Upper lobe of left lung (tissue), 6 donors: ENCODE measurements around the gene ALOX12. TPM values are rescaled to one million over a fixed set of nuclear protein-coding genes. Genes with fewer than 3 reads are reported as not detected.
"Not testable (repeated sequence)": the region's sequence is repeated elsewhere in the genome, so short reads cannot be mapped to it uniquely, and the experiment has no call there.

Experiments
- ATAC-seq, 2 donors: fragments of 200-7000 bp; cut with Tn5 transposase; one replicate each; pipeline ENCODE4 v1.9.1; 2022; ENCODE audit warnings: mild to moderate bottlenecking in 2 of 2, moderate library complexity in 2 of 2; ENCODE audit not compliant: low FRiP score in 2 of 2
- DNase-seq, 2 donors: peaks; one replicate each; pipeline ENCODE4 v3.0.0-alpha.2; 2019 to 2020
- H3K27ac ChIP-seq, 4 donors: fragments of 200-600 bp; sonication (generic); one replicate each; pipeline ENCODE4 v1.5.1; 2016 to 2019
- H3K27me3 ChIP-seq, 4 donors: fragments of 200-600 bp; sonication (generic); one replicate each; pipeline ENCODE4 v1.5.1; 2017 to 2019
- H3K36me3 ChIP-seq, 4 donors: fragments of 200-600 bp; sonication (generic); one replicate each; pipeline ENCODE4 v1.5.1; 2016 to 2019
- H3K4me1 ChIP-seq, 4 donors: fragments of 200-600 bp; sonication (generic); one replicate each; pipeline ENCODE4 v1.5.1; 2018 to 2019
- H3K4me3 ChIP-seq, 4 donors: fragments of 200-600 bp; sonication (generic); one replicate each; pipeline ENCODE4 v1.5.1; 2017 to 2019; ENCODE audit warnings: mild to moderate bottlenecking in 2 of 4, moderate library complexity in 1 of 4
- H3K9me3 ChIP-seq, 4 donors: fragments of 200-600 bp; sonication (generic); one replicate each; pipeline ENCODE4 v1.5.1; 2018 to 2019
- EP300 ChIP-seq, 4 donors: sonication (generic); formaldehyde crosslinking; IDR thresholded peaks; one replicate each; pipeline ENCODE4 v1.5.1; 2017; ENCODE audit warnings: antibody characterized with exemption in 4 of 4, control low read depth in 2 of 4
- POLR2A ChIP-seq, 4 donors: fragments of 450-650 bp; IDR thresholded peaks; one replicate each; pipeline ENCODE4 v1.5.1; 2016 to 2017; ENCODE audit warnings: antibody characterized with exemption in 4 of 4, mild to moderate bottlenecking in 2 of 4
- POLR2AphosphoS5 ChIP-seq, 2 donors: sonication (generic); formaldehyde crosslinking; IDR thresholded peaks; one replicate each; pipeline ENCODE4 v1.5.1; 2017; ENCODE audit warnings: antibody characterized with exemption in 2 of 2
- WGBS, 2 donors: methylation state at CpG; one replicate each; pipeline ENCODE4 v1.1.5; 2017 to 2018; 5-methylcytosine and 5-hydroxymethylcytosine counted together
- total RNA-seq, 6 donors: library from RNA; depleted of rRNA in 4 of 6; stranded (reverse); fragments of >200 nt in 4 of 6; gene quantifications; one replicate each; pipeline versions ENCODE4 v1.1.0 to v1.2.1, GENCODE V29; 2016 to 2021
- TF ChIP-seq, protein P1 (sequence below), 6 experiments: fragments of 450-650 bp in 4 of 6; fragments of 200-600 bp in 2 of 6; sonication (generic) in 2 of 6; IDR thresholded peaks; one replicate each; pipeline ENCODE4 v1.5.1; 2016 to 2019; ENCODE audit warnings: antibody characterized with exemption in 6 of 6
- donor health status: DM: no; HTN: no; CAD: no; lungs with moderate emphysema.
- donor health status: DM: no; HTN: yes; CAD: no; lungs with severe emphysema.

ALOX12 gene
- total RNA-seq, 6 donors from 2014 or later, result 0.26 to 3.1 (median 0.46) TPM

DNA sequence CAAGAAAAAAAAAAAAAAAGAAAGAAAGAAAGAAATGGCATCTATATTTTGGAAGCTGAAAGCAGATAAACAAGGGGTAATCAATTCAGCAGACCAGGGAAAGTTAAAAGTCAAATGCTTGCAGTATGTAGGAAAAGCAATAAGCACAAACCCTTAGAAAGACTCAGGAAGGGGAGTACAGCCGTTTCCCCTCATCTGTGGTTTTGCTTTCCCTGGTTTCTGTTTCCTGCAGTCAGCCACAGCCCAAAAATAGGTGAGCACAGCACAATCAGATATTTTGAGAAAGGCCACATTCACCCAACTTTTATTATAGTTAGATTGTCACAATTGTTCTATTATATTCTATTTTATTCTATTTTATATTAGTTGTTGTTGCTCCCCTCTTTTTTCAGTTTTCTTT lies 14.4 kb upstream of the ALOX12 start:
- TF ChIP-seq POLR2AphosphoS5 (IDR thresholded peaks at IDR 0.05) (no peak), EP300 (IDR thresholded peaks at IDR 0.05) (no peak), POLR2A (IDR thresholded peaks at IDR 0.05) (no peak)
- TF ChIP-seq, protein P1, sequence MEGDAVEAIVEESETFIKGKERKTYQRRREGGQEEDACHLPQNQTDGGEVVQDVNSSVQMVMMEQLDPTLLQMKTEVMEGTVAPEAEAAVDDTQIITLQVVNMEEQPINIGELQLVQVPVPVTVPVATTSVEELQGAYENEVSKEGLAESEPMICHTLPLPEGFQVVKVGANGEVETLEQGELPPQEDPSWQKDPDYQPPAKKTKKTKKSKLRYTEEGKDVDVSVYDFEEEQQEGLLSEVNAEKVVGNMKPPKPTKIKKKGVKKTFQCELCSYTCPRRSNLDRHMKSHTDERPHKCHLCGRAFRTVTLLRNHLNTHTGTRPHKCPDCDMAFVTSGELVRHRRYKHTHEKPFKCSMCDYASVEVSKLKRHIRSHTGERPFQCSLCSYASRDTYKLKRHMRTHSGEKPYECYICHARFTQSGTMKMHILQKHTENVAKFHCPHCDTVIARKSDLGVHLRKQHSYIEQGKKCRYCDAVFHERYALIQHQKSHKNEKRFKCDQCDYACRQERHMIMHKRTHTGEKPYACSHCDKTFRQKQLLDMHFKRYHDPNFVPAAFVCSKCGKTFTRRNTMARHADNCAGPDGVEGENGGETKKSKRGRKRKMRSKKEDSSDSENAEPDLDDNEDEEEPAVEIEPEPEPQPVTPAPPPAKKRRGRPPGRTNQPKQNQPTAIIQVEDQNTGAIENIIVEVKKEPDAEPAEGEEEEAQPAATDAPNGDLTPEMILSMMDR (IDR thresholded peaks at IDR 0.05), result no peak
- no peaks in the 10 kb centered on the region for H3K4me1 ChIP-seq
- no peaks in the 10 kb centered on the region for H3K27me3 ChIP-seq
- H3K9me3 ChIP-seq, result no peaks in the 10 kb centered on the region
- ATAC-seq, result no peak
- no peak for DNase-seq
- WGBS, 2 donors, result 39% methylated on average over 1 of the region's 1 CpG
- H3K36me3 ChIP-seq, result no peaks in the 10 kb centered on the region
- H3K4me3 ChIP-seq, result no peak overlapping the region
- H3K27ac ChIP-seq, result no peak overlapping the region

DNA sequence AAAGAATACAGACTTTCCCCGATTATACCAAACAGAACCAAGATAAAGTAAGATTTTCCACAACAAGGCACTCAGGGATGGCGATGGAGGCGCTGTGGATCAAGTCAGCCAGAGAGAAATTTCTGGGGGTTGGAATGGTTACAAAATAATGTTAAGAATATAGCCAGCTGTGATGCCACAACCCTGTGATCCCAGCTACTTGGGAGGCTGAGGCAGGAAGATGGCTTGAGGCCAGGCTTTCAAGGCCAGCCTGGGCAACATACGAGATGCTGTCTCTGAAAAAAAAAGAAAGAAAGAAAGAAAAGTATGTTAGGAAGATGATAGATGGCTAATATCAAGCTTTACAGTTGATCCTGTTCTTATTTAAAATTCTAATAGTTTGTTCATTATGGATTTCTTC lies 10.6 kb upstream of the ALOX12 start:
- Histone ChIP-seq H3K36me3 (no peaks in the 10 kb centered on the region), H3K27me3 (no peaks in the 10 kb centered on the region), H3K4me3 (no peak overlapping the region), H3K27ac (no peak overlapping the region), H3K4me1 (no peaks in the 10 kb centered on the region), H3K9me3 (no peaks in the 10 kb centered on the region)
- no peak for DNase-seq
- ATAC-seq, result no peak
- 78 to 85% methylated on average over 4 of the region's 4 CpGs for WGBS, 2 donors
- TF ChIP-seq POLR2A (IDR thresholded peaks at IDR 0.05) (no peak), EP300 (IDR thresholded peaks at IDR 0.05) (no peak), POLR2AphosphoS5 (IDR thresholded peaks at IDR 0.05) (no peak)
- TF ChIP-seq, protein P1 (IDR thresholded peaks at IDR 0.05), result no peak

DNA sequence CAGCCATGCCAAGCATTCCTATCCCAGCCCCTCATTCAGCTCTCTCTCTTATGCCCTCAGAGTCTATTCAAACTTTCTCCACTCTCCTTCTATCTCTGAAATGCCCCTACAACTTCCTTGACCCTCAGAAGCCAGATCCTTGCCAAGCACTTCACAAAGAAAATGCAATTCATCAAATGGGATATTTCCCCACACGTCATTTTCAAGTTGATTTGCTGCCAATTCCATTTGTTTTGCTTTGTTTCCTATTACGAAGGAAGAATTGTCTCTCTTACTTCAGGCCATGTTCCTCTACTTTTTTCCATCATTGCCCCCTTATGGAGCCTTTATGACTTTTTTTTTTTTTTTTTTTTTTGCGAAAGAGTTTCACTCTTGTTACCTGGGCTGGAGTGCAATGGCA lies 9.2 kb upstream of the ALOX12 start:
- TF ChIP-seq EP300 (IDR thresholded peaks at IDR 0.05) (no peak), POLR2AphosphoS5 (IDR thresholded peaks at IDR 0.05) (no peak), POLR2A (IDR thresholded peaks at IDR 0.05) (no peak)
- TF ChIP-seq, protein P1 (IDR thresholded peaks at IDR 0.05), result no peak
- Histone ChIP-seq H3K9me3 (no peaks in the 10 kb centered on the region), H3K4me3 (no peak overlapping the region), H3K4me1 (no peaks in the 10 kb centered on the region), H3K27ac (no peak overlapping the region), H3K27me3 (no peaks in the 10 kb centered on the region), H3K36me3 (no peaks in the 10 kb centered on the region)
- no peak for DNase-seq
- no peak for ATAC-seq
- 43 to 50% methylated on average over 3 of the region's 3 CpGs for WGBS, 2 donors

DNA sequence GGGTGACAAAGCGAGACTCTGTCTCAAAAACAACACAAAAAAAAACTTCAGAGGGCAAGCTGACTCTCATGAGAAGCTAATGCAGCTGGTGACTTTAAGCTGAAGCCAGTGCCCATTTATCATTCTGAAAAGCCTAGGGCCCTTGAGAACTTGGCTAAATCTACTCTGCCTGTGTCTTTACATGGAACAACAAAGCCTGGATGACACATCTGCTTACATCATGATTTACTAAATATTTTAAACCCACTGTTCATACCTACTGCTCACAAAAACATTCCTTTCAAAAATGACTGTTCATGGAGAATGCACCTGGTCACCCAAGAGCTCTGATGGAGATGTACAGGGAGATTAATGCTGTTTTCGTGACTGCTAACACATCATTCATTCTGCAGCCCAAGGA lies 6.1 kb upstream of the ALOX12 start:
- Histone ChIP-seq H3K36me3 (no peaks in the 10 kb centered on the region), H3K27ac (no peak overlapping the region), H3K4me3 (no peak overlapping the region), H3K4me1 (no peaks in the 10 kb centered on the region), H3K27me3 (no peaks in the 10 kb centered on the region), H3K9me3 (no peaks in the 10 kb centered on the region)
- ATAC-seq (no peak), DNase-seq (no peak)
- 88% methylated on average over 2 of the region's 2 CpGs for WGBS, 2 donors
- TF ChIP-seq POLR2A (IDR thresholded peaks at IDR 0.05) (no peak), EP300 (IDR thresholded peaks at IDR 0.05) (no peak), POLR2AphosphoS5 (IDR thresholded peaks at IDR 0.05) (no peak)
- TF ChIP-seq, protein P1 (IDR thresholded peaks at IDR 0.05), result no peak

DNA sequence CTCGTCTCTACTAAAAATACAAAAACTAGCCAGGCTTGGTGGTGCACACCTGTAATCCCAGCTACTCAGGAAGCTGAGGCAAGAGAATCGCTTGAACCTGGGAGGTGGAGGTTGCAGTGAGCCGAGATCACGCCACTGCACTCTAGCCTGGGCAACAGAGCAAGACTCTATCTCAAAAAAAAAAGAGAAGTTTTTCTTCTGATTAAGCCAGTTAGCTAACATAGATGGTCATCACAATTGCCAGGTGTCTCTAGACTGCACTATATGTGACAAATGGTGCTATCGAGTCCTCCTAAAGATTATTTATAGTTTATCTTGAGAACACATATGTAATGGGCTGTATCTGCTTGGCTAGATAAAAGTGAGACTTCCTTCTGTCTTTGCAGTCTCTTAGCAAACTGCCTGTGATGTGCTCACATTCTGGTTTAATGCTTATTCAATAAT lies 2.2 kb upstream of the ALOX12 start:
- H3K4me1 ChIP-seq, result peaks cover 6 to 17% (median 11%) of the 10 kb centered on the region in 4 donors
- ATAC-seq, H3K9me3 ChIP-seq, H3K27me3 ChIP-seq, H3K4me3 ChIP-seq, DNase-seq, H3K27ac ChIP-seq: not testable (repeated sequence)
- 74 to 76% methylated on average over 5 of the region's 5 CpGs for WGBS, 2 donors
- H3K36me3 ChIP-seq, result peaks cover 0 to 16% (median 10%) of the 10 kb centered on the region in 4 donors
